ENCODE results near the gene CXCL1. TPM values are rescaled to one million over a fixed set of nuclear protein-coding genes. Genes with fewer than 3 reads are reported as not detected.

The CXCL1 gene
- total RNA-seq, 1 donor from 2014 or later = not detected

- H3K4me1 Mint-ChIP-seq (ENCODE audit: low read depth) = no peaks in the 10 kb centered on the region
- no peaks in the 10 kb centered on the region for H3K9me3 Mint-ChIP-seq
- intact Hi-C loops (cut with micrococcal nuclease) = loop anchor here (5.0 kb wide), 1 partner anchor 257 kb away; no protein-coding TSS in a partner anchor
- no peaks in the 10 kb centered on the region for H3K27me3 Mint-ChIP-seq (ENCODE audit: low read depth)
- no peak for DNase-seq (ENCODE audit: low spot score)
- H3K4me3 Mint-ChIP-seq (ENCODE audit: low read depth) = no peak overlapping the region
- no peaks in the 10 kb centered on the region for H3K36me3 Mint-ChIP-seq (ENCODE audit: low read depth)
- no peak overlapping the region for H3K27ac Mint-ChIP-seq
Measured at GRCh38 chr4:73919691-73920090, 50.5 kb downstream of the CXCL1 start.

Other genes with a start within 250 kb of the CXCL1 start
- not detected in 2 replicates for gene RASSF6, start 249.0 kb upstream of the CXCL1 start, total RNA-seq
- 19.6 and 21.6 TPM in 2 replicates for gene CXCL8, start 128.8 kb upstream of the CXCL1 start, total RNA-seq
- not detected in 2 replicates for gene CXCL6, start 32.7 kb upstream of the CXCL1 start, total RNA-seq
- not detected in 2 replicates for gene PF4V1, start 16.1 kb upstream of the CXCL1 start, total RNA-seq
- gene PF4, start 112.6 kb downstream of the CXCL1 start, total RNA-seq = not detected in 2 replicates
- gene PPBP, start 118.8 kb downstream of the CXCL1 start, total RNA-seq = not detected in 2 replicates
- not detected in 2 replicates for gene CXCL5, start 129.3 kb downstream of the CXCL1 start, total RNA-seq
- gene CXCL3, start 169.3 kb downstream of the CXCL1 start, total RNA-seq = 0.14 TPM in 1 of 2 replicates, not detected in the other
- not detected in 2 replicates for gene CXCL2, start 229.8 kb downstream of the CXCL1 start, total RNA-seq

Data from activated T-helper 2 cell treated with anti-CD3 and anti-CD28 coated beads, Interferon-gamma antibody, Interleukin-2, Interleukin-4, amounts not matched to agents 10 μg/mL and 5 μg/mL and 100 μg/mL, durations not matched to agents 14 hours and 24 hours and 36 hours (primary cell).